ENCODE results near the gene DLG1.

- TF ChIP-seq, protein P1, sequence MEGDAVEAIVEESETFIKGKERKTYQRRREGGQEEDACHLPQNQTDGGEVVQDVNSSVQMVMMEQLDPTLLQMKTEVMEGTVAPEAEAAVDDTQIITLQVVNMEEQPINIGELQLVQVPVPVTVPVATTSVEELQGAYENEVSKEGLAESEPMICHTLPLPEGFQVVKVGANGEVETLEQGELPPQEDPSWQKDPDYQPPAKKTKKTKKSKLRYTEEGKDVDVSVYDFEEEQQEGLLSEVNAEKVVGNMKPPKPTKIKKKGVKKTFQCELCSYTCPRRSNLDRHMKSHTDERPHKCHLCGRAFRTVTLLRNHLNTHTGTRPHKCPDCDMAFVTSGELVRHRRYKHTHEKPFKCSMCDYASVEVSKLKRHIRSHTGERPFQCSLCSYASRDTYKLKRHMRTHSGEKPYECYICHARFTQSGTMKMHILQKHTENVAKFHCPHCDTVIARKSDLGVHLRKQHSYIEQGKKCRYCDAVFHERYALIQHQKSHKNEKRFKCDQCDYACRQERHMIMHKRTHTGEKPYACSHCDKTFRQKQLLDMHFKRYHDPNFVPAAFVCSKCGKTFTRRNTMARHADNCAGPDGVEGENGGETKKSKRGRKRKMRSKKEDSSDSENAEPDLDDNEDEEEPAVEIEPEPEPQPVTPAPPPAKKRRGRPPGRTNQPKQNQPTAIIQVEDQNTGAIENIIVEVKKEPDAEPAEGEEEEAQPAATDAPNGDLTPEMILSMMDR (IDR thresholded peaks at IDR 0.05), result no peak
- TF ChIP-seq EZH2phosphoT487 (IDR thresholded peaks at IDR 0.05) (no peak), EZH2 (IDR thresholded peaks at IDR 0.05) (no peak)
Observed at GRCh38 chr3:197244751-197245150, 53.7 kb downstream of the DLG1 start.

All from neural progenitor cell (in vitro differentiated cells).